Fibroblast of villous mesenchyme (primary cell): ENCODE results near the gene LTK. TPM values are rescaled to one million over a fixed set of nuclear protein-coding genes. Genes with fewer than 3 reads are reported as not detected.

Experiments used
- DNase-seq: peaks from one replicate; pipeline ENCODE4 v3.0.0-alpha.2; 2010; ENCODE audit warnings: low read depth
- H3K4me3 ChIP-seq: 2 replicates; pipeline ENCODE4 v1.5.1; 2011; ENCODE audit warnings: low read depth, mild to moderate bottlenecking, low read length
- CTCF ChIP-seq: IDR thresholded peaks from 2 replicates; pipeline ENCODE4 v1.5.1; 2012; ENCODE audit warnings: low read depth, mild to moderate bottlenecking, low read length; ENCODE audit not compliant: insufficient read depth
- total RNA-seq: library from RNA; depleted of rRNA; stranded (reverse); fragments of >200 nt; gene quantifications from 2 replicates; pipeline ENCODE4 v1.2.3, GENCODE V29; 2012

The LTK gene
- total RNA-seq, 1 donor: 0.86 TPM

GRCh38 chr15:41487802-41488201, 25.8 kb downstream of the LTK start:
- TF ChIP-seq CTCF: no peak
- H3K4me3 ChIP-seq: no peak overlapping the region
- DNase-seq: no peak

GRCh38 chr15:41487381-41487780, 26.2 kb downstream of the LTK start:
- TF ChIP-seq CTCF: no peak
- no peak for DNase-seq
- H3K4me3 ChIP-seq: no peak overlapping the region

- no peak overlapping the region for H3K4me3 ChIP-seq
- DNase-seq: no peak
- no peak for TF ChIP-seq CTCF
Observed at GRCh38 chr15:41486286-41486685, 27.3 kb downstream of the LTK start.

- no peak overlapping the region for H3K4me3 ChIP-seq
- no peak for DNase-seq
- TF ChIP-seq CTCF: no peak
Observed at GRCh38 chr15:41484937-41485625, 28.5 kb downstream of the LTK start.

GRCh38 chr15:41483519-41483918, 30.1 kb downstream of the LTK start:
- TF ChIP-seq CTCF: no peak
- no peak overlapping the region for H3K4me3 ChIP-seq
- DNase-seq: no peak

GRCh38 chr15:41483115-41483514, 30.5 kb downstream of the LTK start:
- no peak for DNase-seq
- TF ChIP-seq CTCF: no peak

GRCh38 chr15:41482110-41482877, 31.3 kb downstream of the LTK start:
- no peak for TF ChIP-seq CTCF
- DNase-seq: no peak

More at GRCh38 chr15:41483115-41483514, 30.5 kb downstream of the LTK start:
- no peak overlapping the region for H3K4me3 ChIP-seq

More at GRCh38 chr15:41482110-41482877, 31.3 kb downstream of the LTK start:
- H3K4me3 ChIP-seq: no peak overlapping the region
